ENCODE results near the gene UNC119B. TPM values are rescaled to one million over a fixed set of nuclear protein-coding genes. Genes with fewer than 3 reads are reported as not detected.

The UNC119B gene
- total RNA-seq, 4 donors from 2014 or later = 4.7 to 8.7 (median 7.8) TPM

GRCh38 chr12:120757226-120757742 lies 47.0 kb downstream of the UNC119B start:
- Histone ChIP-seq H3K9me3 (no peaks in the 10 kb centered on the region), H3K27me3 (no peaks in the 10 kb centered on the region), H3K4me1 (peaks cover 43 to 47% of the 10 kb centered on the region in 2 donors), H3K27ac (peak overlapping the region; percentile 93 to 98 (median 94)), H3K36me3 (no peaks in the 10 kb centered on the region), H3K4me3 (no peak overlapping the region)
- in situ Hi-C loops (cut with MboI; ENCODE audit: low sequenced_read_pairs in 4 of 4) (no loop called here), intact Hi-C loops (cut with DNase I; ENCODE audit: low total_unique reads) (no loop called here)
- TF ChIP-seq, protein P1, sequence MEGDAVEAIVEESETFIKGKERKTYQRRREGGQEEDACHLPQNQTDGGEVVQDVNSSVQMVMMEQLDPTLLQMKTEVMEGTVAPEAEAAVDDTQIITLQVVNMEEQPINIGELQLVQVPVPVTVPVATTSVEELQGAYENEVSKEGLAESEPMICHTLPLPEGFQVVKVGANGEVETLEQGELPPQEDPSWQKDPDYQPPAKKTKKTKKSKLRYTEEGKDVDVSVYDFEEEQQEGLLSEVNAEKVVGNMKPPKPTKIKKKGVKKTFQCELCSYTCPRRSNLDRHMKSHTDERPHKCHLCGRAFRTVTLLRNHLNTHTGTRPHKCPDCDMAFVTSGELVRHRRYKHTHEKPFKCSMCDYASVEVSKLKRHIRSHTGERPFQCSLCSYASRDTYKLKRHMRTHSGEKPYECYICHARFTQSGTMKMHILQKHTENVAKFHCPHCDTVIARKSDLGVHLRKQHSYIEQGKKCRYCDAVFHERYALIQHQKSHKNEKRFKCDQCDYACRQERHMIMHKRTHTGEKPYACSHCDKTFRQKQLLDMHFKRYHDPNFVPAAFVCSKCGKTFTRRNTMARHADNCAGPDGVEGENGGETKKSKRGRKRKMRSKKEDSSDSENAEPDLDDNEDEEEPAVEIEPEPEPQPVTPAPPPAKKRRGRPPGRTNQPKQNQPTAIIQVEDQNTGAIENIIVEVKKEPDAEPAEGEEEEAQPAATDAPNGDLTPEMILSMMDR (IDR thresholded peaks at IDR 0.05 in 4 of 5, conservative IDR thresholded peaks at IDR 0.05 in 1 of 5) = no peak
- TF ChIP-seq POLR2A (IDR thresholded peaks at IDR 0.05) = no peak
- ATAC-seq (no peak), DNase-seq (no peak)

GRCh38 chr12:120757949-120758348 lies 47.7 kb downstream of the UNC119B start:
- Histone ChIP-seq H3K4me1 (peaks cover 44 to 49% of the 10 kb centered on the region in 2 donors), H3K4me3 (no peak overlapping the region), H3K27ac (peak overlapping the region; percentile 93 to 98 (median 94)), H3K27me3 (no peaks in the 10 kb centered on the region), H3K9me3 (no peaks in the 10 kb centered on the region), H3K36me3 (no peaks in the 10 kb centered on the region)
- peak in 1 of 2 donors; percentile 46 for DNase-seq
- in situ Hi-C loops (cut with MboI; ENCODE audit: low sequenced_read_pairs in 4 of 4) (no loop called here), intact Hi-C loops (cut with DNase I; ENCODE audit: low total_unique reads) (no loop called here)
- TF ChIP-seq, protein P1 (IDR thresholded peaks at IDR 0.05 in 4 of 5, conservative IDR thresholded peaks at IDR 0.05 in 1 of 5) = no peak
- TF ChIP-seq POLR2A (IDR thresholded peaks at IDR 0.05) = no peak
- peak in 1 of 2 donors; percentile 25 for ATAC-seq

- Histone ChIP-seq H3K4me1 (peaks cover 44 to 49% of the 10 kb centered on the region in 2 donors), H3K27ac (peak overlapping the region; percentile 93 to 98 (median 94)), H3K4me3 (no peak overlapping the region), H3K36me3 (peaks cover 0 to 2% of the 10 kb centered on the region in 2 donors), H3K9me3 (no peaks in the 10 kb centered on the region), H3K27me3 (no peaks in the 10 kb centered on the region)
- TF ChIP-seq POLR2A (IDR thresholded peaks at IDR 0.05) = no peak
- TF ChIP-seq, protein P1 (IDR thresholded peaks at IDR 0.05 in 4 of 5, conservative IDR thresholded peaks at IDR 0.05 in 1 of 5) = no peak
- intact Hi-C loops (cut with DNase I; ENCODE audit: low total_unique reads) (no loop called here), in situ Hi-C loops (cut with MboI; ENCODE audit: low sequenced_read_pairs in 4 of 4) (no loop called here)
- DNase-seq = no peak
- ATAC-seq = no peak
Measured at GRCh38 chr12:120758798-120759590, 48.7 kb downstream of the UNC119B start.

DNA sequence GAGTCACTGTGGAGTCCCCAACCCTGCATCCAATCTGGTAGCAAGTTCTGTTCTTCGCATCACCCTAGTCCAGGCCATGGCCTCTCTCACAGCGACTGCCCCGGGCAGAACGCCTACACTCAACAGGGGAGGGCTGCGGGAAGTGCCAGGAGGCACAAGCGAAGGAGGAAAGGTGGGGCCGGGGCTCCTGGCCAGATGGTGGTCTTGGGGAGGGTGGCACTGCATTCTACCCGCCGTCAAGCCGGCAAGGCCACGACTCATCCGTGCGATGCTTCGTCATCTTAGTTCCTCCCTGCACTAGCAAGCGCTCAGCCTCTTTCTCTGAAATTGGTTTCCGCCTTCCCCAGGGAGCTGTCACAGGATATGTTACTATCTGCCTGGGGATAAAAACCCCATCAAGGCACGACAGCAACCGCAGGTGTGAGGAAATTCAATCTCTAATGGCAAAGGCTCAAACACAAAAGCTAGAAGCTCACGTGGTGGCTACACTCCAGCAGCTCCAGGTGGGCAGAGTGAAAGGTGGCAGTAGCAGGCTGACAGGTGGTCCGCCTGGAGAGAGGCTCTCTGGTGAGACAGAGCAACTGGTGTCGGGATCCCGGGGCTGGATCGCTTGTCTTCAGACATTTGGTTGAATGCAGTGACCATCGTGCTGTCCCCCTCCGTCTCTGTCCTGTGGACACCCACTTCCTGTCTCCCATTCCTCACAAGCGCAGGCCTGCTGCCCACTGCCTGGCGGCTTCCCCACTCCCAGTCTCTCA lies 49.5 kb downstream of the UNC119B start:
- TF ChIP-seq POLR2A (IDR thresholded peaks at IDR 0.05) = no peak
- TF ChIP-seq, protein P1 (IDR thresholded peaks at IDR 0.05 in 4 of 5, conservative IDR thresholded peaks at IDR 0.05 in 1 of 5) = no peak
- intact Hi-C loops (cut with DNase I; ENCODE audit: low total_unique reads) (loop anchor here (2.0 to 5.0 kb wide), 3 partner anchors 72 to 1333 kb away; partner anchors contain the start of genes MLEC and SPPL3), in situ Hi-C loops (cut with MboI; ENCODE audit: low sequenced_read_pairs in 4 of 4) (no loop called here)
- Histone ChIP-seq H3K4me3 (no peak overlapping the region), H3K4me1 (peaks cover 44 to 49% of the 10 kb centered on the region in 2 donors), H3K27ac (peak overlapping the region; percentile 93 to 98 (median 94)), H3K36me3 (peaks cover 0 to 9% of the 10 kb centered on the region in 2 donors), H3K9me3 (no peaks in the 10 kb centered on the region), H3K27me3 (no peaks in the 10 kb centered on the region)
- no peak for DNase-seq
- ATAC-seq = no peak
